ENCODE data around the gene ZSCAN5A. TPM values are rescaled to one million over a fixed set of nuclear protein-coding genes. Genes with fewer than 3 reads are reported as not detected.

The ZSCAN5A gene
- total RNA-seq, 6 experiments from 2014 or later, result 2.3 to 7.9 (median 3.7) TPM

DNA sequence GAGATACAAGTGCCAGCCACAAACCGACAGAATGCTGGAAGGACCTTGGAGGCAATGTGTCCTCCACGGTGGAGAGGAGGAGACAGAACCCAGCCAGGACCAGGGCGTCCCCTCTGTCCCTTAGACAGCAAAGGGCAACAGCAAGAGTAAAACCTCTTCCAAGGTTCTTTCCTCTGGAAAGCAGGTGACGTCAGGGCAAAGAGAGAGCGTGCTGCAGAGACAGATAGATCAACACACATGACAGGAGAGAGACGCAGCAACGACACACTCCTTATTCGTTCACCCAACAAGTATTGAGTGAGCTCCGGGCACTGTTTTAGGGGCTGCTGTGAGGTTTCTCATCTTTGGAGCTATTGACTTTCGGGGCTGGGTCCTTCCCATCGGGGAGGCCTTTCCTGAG, 140.1 kb downstream of the ZSCAN5A start:
- Histone ChIP-seq H3K4me1 (peaks cover 0 to 8% (median 2%) of the 10 kb centered on the region in 4 donors), H3K27ac (no peak overlapping the region), H3K36me3 (no peaks in the 10 kb centered on the region), H3K9me3 (no peaks in the 10 kb centered on the region), H3K27me3 (no peaks in the 10 kb centered on the region), H3K4me3 (no peak overlapping the region)
- ATAC-seq, result peak in 2 of 4 donors; percentile 39 to 44
- TF ChIP-seq, protein P1, sequence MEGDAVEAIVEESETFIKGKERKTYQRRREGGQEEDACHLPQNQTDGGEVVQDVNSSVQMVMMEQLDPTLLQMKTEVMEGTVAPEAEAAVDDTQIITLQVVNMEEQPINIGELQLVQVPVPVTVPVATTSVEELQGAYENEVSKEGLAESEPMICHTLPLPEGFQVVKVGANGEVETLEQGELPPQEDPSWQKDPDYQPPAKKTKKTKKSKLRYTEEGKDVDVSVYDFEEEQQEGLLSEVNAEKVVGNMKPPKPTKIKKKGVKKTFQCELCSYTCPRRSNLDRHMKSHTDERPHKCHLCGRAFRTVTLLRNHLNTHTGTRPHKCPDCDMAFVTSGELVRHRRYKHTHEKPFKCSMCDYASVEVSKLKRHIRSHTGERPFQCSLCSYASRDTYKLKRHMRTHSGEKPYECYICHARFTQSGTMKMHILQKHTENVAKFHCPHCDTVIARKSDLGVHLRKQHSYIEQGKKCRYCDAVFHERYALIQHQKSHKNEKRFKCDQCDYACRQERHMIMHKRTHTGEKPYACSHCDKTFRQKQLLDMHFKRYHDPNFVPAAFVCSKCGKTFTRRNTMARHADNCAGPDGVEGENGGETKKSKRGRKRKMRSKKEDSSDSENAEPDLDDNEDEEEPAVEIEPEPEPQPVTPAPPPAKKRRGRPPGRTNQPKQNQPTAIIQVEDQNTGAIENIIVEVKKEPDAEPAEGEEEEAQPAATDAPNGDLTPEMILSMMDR (IDR thresholded peaks at IDR 0.05), result no peak
- no peak for TF ChIP-seq POLR2A (IDR thresholded peaks at IDR 0.05)
- intact Hi-C loops (cut with DNase I), result loop anchor here in 1 of 2 donors (10.0 kb wide), 2 partner anchors 70 to 100 kb away; no protein-coding TSS in a partner anchor
- DNase-seq, result no peak
- 29% methylated on average over 8 of the region's 11 CpGs for WGBS (ENCODE audit: insufficient coverage, low coverage, low lambda C conversion rate, missing lambda C conversion rate)

DNA sequence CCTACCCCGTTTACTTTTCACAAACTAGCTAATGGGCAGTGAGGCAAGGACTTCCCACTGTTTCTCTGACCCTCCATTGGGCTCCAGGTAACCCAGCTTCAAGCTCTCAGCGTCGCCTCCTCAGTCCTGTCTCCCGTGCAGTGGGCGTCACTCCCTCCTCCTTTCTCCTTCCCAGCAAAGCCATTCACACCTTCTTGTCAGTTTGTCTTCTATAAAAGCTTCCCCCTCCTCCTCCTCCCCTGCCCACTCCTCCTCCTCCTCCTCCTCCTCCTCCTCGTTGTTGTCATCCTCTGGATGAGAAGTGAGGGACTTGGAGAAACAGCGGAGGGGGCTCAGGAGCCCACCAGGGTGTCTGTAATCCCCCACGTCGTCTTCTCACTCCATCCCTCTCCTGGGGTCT, 140.6 kb downstream of the ZSCAN5A start:
- no peaks in the 10 kb centered on the region for H3K36me3 ChIP-seq
- no peaks in the 10 kb centered on the region for H3K9me3 ChIP-seq
- intact Hi-C loops (cut with DNase I), result loop anchor here in 1 of 2 donors (10.0 kb wide), 2 partner anchors 69 to 99 kb away; no protein-coding TSS in a partner anchor
- TF ChIP-seq, protein P1 (IDR thresholded peaks at IDR 0.05), result no peak
- TF ChIP-seq POLR2A (IDR thresholded peaks at IDR 0.05), result no peak
- WGBS (ENCODE audit: insufficient coverage, low coverage, low lambda C conversion rate, missing lambda C conversion rate), result 45% methylated on average over 9 of the region's 9 CpGs
- no peak for DNase-seq
- no peaks in the 10 kb centered on the region for H3K27me3 ChIP-seq
- peaks cover 0 to 8% (median 2%) of the 10 kb centered on the region in 4 donors for H3K4me1 ChIP-seq
- ATAC-seq, result no peak
- no peak overlapping the region for H3K27ac ChIP-seq
- no peak overlapping the region for H3K4me3 ChIP-seq

Small RNA genes within 50 kb of the gene (small RNA-seq; reads per million reads assigned to genes)
- gene RF00019, result 0 reads per million in 2 experiments

Other genes with a start within 250 kb of the ZSCAN5A start
- gene ZNF787, start 193.5 kb downstream of the ZSCAN5A start, total RNA-seq, result 10 to 100 TPM; 15.8 to 26.0 (median 22.5) TPM
- gene ZNF444, start 173.6 kb downstream of the ZSCAN5A start, total RNA-seq, result 10 to 100 TPM; 23.2 to 38.4 (median 30.8) TPM
- under 1 TPM in 2 of 6 experiments, not detected in 4; 0.42 to 0.46 TPM for gene GALP, start 138.8 kb downstream of the ZSCAN5A start, total RNA-seq
- gene ZSCAN5B, start 117.1 kb downstream of the ZSCAN5A start, total RNA-seq, result not detected
- not detected for gene ZSCAN5C, start 112.6 kb downstream of the ZSCAN5A start, total RNA-seq
- gene EDDM13, start 42.1 kb downstream of the ZSCAN5A start, total RNA-seq, result not detected
- 1 to 10 TPM in 4 of 6 experiments, under 1 TPM in 2; 0.80 to 2.8 (median 1.5) TPM for gene ZNF582, start 78.7 kb upstream of the ZSCAN5A start, total RNA-seq
- 1 to 10 TPM in 3 of 6 experiments, under 1 TPM in 3; 0.50 to 2.9 (median 1.3) TPM for gene ZNF583, start 89.5 kb upstream of the ZSCAN5A start, total RNA-seq
- gene ZNF667, start 162.5 kb upstream of the ZSCAN5A start, total RNA-seq, result 1 to 10 TPM in 1 of 6 experiments, under 1 TPM in 5; 0.56 to 2.0 (median 0.69) TPM
- 1 to 10 TPM; 1.1 to 3.6 (median 2.2) TPM for gene ZNF471, start 193.0 kb upstream of the ZSCAN5A start, total RNA-seq
- gene ZFP28, start 224.1 kb upstream of the ZSCAN5A start, total RNA-seq, result 1 to 10 TPM in 1 of 6 experiments, under 1 TPM in 5; 0.53 to 2.6 (median 0.77) TPM

All from right lobe of liver (tissue), 6 donors.